Neural cell (in vitro differentiated cells): Measurements from ENCODE around the gene SLC18B1. TPM values are rescaled to one million over a fixed set of nuclear protein-coding genes. Genes with fewer than 3 reads are reported as not detected.

Source experiments
- H2AFZ ChIP-seq: fragments of 200-600, 300-800 bp; sonication (generic), shearing (Covaris generic); 2 replicates; pipeline ENCODE4 v1.6.0; 2014; ENCODE audit warnings: low read depth, mild to moderate bottlenecking, antibody characterized with exemption, low read length, moderate library complexity
- H3F3A ChIP-seq: fragments of 200-600 bp; shearing (Covaris generic); 2 replicates; pipeline ENCODE4 v1.6.1; 2016; ENCODE audit warnings: mild to moderate bottlenecking, moderate library complexity, mixed read lengths, antibody characterized with exemption, low read length; ENCODE audit not compliant: insufficient read depth, poor library complexity, severe bottlenecking
- H3K27ac ChIP-seq: fragments of 200-600, 300-800 bp; sonication (generic), shearing (Covaris generic); 2 replicates; pipeline ENCODE4 v1.5.1; 2014; ENCODE audit warnings: mild to moderate bottlenecking, low read length, moderate library complexity
- H3K27me3 ChIP-seq: fragments of 300-800, 200-600 bp; sonication (generic), shearing (Covaris generic); 2 replicates; pipeline ENCODE4 v1.6.0; 2014; ENCODE audit warnings: mild to moderate bottlenecking, low read depth, low read length, moderate library complexity; ENCODE audit not compliant: insufficient read depth
- H3K36me3 ChIP-seq: fragments of 300-800, 200-600 bp; sonication (generic), shearing (Covaris generic); 2 replicates; pipeline ENCODE4 v1.5.1; 2014; ENCODE audit warnings: mild to moderate bottlenecking, antibody characterized with exemption, low read length, moderate library complexity; ENCODE audit not compliant: insufficient read depth
- H3K4me2 ChIP-seq: fragments of 300-800, 200-600 bp; sonication (generic), shearing (Covaris generic); 2 replicates; pipeline ENCODE4 v1.6.0; 2014; ENCODE audit warnings: mild to moderate bottlenecking, low read length
- H3K4me3 ChIP-seq: fragments of 300-800, 200-600 bp; sonication (generic), shearing (Covaris generic); 2 replicates; pipeline ENCODE4 v1.5.1; 2014; ENCODE audit warnings: mild to moderate bottlenecking, low read length, moderate library complexity
- H3K79me2 ChIP-seq: fragments of 200-600 bp; shearing (Covaris generic); replicated peaks from 2 replicates; pipeline ENCODE4 v1.6.0; 2014; ENCODE audit warnings: mild to moderate bottlenecking, low read length, moderate library complexity; ENCODE audit not compliant: insufficient read depth
- H3K9ac ChIP-seq: fragments of 300-800, 200-600 bp; sonication (generic), shearing (Covaris generic); 2 replicates; pipeline ENCODE4 v1.6.1; 2016; ENCODE audit warnings: mild to moderate bottlenecking, low read length, mixed read lengths
- H3K9me2 ChIP-seq: fragments of 200-600 bp; shearing (Covaris generic); 2 replicates; pipeline ENCODE4 v1.6.1; 2016; ENCODE audit warnings: mild to moderate bottlenecking, low read length, mixed read lengths; ENCODE audit not compliant: insufficient read depth
- H3K9me3 ChIP-seq: fragments of 200-600, 300-800 bp; sonication (generic), shearing (Covaris generic); 2 replicates; pipeline ENCODE4 v1.6.1; 2016; ENCODE audit warnings: mild to moderate bottlenecking, mixed run types, low read length, moderate library complexity, mixed read lengths
- H4K20me1 ChIP-seq: fragments of 200-600 bp; shearing (Covaris generic); 2 replicates; pipeline ENCODE4 v1.6.1; 2016; ENCODE audit warnings: mild to moderate bottlenecking, mixed run types; ENCODE audit not compliant: insufficient read depth
- EP300 ChIP-seq: fragments of 450-650 bp; conservative IDR thresholded peaks from 2 replicates; pipeline ENCODE4 v1.6.1; 2014; ENCODE audit warnings: antibody characterized with exemption, mild to moderate bottlenecking, moderate library complexity; ENCODE audit not compliant: poor library complexity, severe bottlenecking
- EZH2 ChIP-seq: fragments of 200-600, 300-800 bp; shearing (Covaris generic), sonication (generic); IDR thresholded peaks from 2 replicates; pipeline ENCODE4 v1.6.1; 2014; ENCODE audit warnings: antibody characterized with exemption, low read length, borderline replicate concordance, mild to moderate bottlenecking; ENCODE audit not compliant: insufficient read depth, poor library complexity, severe bottlenecking
- MXI1 ChIP-seq: fragments of 450-650 bp; conservative IDR thresholded peaks from 2 replicates; pipeline ENCODE4 v1.6.1; 2014; ENCODE audit warnings: antibody characterized with exemption, mild to moderate bottlenecking; ENCODE audit not compliant: poor library complexity, severe bottlenecking
- POLR2AphosphoS5 ChIP-seq: IDR thresholded peaks from 2 replicates; pipeline ENCODE4 v1.6.1; 2012
- RAD21 ChIP-seq: fragments of 450-650 bp; conservative IDR thresholded peaks from 2 replicates; pipeline ENCODE4 v1.6.1; 2014; ENCODE audit warnings: antibody characterized with exemption, mild to moderate bottlenecking, moderate library complexity
- SMC3 ChIP-seq: fragments of 450-650 bp; conservative IDR thresholded peaks from 2 replicates; pipeline ENCODE4 v1.6.1; 2014; ENCODE audit warnings: antibody characterized with exemption, mild to moderate bottlenecking, moderate library complexity; ENCODE audit not compliant: poor library complexity
- TAF1 ChIP-seq: IDR thresholded peaks from 2 replicates; pipeline ENCODE4 v1.6.1; 2012; ENCODE audit warnings: low read depth
- polyA plus RNA-seq: library from polyadenylated mRNA; depleted of rRNA; stranded (reverse); fragments of >200 nt; gene quantifications from 2 replicates; pipeline ENCODE4 v1.2.3, GENCODE V29; 2014
- TF ChIP-seq, protein P1 (sequence below): IDR thresholded peaks from 2 replicates; pipeline ENCODE4 v1.6.1; 2012; ENCODE audit warnings: borderline replicate concordance
- TF ChIP-seq, protein P2 (sequence below): fragments of 450-650 bp; IDR thresholded peaks from 2 replicates; pipeline ENCODE4 v1.5.1; 2014; ENCODE audit warnings: antibody characterized with exemption, mild to moderate bottlenecking, moderate library complexity; ENCODE audit not compliant: poor library complexity, severe bottlenecking

SLC18B1 gene
- polyA plus RNA-seq, 1 donor from 2014 or later, result 9.0 TPM

DNA sequence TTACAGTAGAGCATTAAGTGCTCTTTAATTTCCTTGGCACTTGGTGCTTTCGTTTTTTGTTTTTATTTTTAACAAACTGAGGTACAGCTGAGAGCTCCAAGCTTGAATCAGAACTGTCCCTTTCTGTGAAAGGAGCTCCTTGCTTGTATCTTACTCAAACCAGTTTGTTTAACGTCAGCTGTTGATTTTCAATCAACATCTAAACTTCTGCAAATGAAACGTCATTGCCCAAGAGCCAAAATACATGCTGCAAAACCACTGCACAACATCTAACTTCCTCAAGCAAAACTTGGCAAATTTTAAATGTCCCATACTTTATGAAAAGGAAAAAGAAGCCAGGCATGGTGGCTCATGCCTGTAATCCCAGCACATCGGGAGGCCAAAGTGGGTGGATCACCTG, 55.9 kb downstream of the SLC18B1 start:
- H3K27me3 ChIP-seq, result no peaks in the 10 kb centered on the region

DNA sequence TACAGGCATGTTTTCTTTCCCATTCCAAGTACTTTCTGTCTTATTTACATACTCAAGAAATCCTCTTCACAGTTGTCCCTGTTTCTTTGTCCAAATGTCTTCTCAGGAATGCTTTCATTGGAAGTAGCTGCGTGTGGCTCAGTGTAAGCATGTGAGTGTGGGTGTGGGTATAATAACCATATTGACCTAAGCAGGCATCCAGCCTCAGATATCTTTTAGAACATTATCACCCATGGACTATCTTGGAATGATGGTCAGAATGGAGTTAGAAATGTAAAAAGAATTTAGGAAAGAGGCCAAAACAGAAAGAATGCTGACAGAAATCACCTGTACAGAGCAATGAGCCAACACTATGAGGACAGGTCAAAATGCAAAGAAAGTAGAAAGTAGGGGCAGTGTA, 57.2 kb downstream of the SLC18B1 start:
- no peak for TF ChIP-seq RAD21
- TF ChIP-seq SMC3, result no peak
- TF ChIP-seq, protein P1, sequence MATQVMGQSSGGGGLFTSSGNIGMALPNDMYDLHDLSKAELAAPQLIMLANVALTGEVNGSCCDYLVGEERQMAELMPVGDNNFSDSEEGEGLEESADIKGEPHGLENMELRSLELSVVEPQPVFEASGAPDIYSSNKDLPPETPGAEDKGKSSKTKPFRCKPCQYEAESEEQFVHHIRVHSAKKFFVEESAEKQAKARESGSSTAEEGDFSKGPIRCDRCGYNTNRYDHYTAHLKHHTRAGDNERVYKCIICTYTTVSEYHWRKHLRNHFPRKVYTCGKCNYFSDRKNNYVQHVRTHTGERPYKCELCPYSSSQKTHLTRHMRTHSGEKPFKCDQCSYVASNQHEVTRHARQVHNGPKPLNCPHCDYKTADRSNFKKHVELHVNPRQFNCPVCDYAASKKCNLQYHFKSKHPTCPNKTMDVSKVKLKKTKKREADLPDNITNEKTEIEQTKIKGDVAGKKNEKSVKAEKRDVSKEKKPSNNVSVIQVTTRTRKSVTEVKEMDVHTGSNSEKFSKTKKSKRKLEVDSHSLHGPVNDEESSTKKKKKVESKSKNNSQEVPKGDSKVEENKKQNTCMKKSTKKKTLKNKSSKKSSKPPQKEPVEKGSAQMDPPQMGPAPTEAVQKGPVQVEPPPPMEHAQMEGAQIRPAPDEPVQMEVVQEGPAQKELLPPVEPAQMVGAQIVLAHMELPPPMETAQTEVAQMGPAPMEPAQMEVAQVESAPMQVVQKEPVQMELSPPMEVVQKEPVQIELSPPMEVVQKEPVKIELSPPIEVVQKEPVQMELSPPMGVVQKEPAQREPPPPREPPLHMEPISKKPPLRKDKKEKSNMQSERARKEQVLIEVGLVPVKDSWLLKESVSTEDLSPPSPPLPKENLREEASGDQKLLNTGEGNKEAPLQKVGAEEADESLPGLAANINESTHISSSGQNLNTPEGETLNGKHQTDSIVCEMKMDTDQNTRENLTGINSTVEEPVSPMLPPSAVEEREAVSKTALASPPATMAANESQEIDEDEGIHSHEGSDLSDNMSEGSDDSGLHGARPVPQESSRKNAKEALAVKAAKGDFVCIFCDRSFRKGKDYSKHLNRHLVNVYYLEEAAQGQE, result no peak
- TF ChIP-seq POLR2AphosphoS5, result no peak
- no peak for TF ChIP-seq EP300
- TF ChIP-seq EZH2, result no peak
- no peak for TF ChIP-seq MXI1
- no peak for TF ChIP-seq TAF1
- TF ChIP-seq, protein P2, sequence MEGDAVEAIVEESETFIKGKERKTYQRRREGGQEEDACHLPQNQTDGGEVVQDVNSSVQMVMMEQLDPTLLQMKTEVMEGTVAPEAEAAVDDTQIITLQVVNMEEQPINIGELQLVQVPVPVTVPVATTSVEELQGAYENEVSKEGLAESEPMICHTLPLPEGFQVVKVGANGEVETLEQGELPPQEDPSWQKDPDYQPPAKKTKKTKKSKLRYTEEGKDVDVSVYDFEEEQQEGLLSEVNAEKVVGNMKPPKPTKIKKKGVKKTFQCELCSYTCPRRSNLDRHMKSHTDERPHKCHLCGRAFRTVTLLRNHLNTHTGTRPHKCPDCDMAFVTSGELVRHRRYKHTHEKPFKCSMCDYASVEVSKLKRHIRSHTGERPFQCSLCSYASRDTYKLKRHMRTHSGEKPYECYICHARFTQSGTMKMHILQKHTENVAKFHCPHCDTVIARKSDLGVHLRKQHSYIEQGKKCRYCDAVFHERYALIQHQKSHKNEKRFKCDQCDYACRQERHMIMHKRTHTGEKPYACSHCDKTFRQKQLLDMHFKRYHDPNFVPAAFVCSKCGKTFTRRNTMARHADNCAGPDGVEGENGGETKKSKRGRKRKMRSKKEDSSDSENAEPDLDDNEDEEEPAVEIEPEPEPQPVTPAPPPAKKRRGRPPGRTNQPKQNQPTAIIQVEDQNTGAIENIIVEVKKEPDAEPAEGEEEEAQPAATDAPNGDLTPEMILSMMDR, result no peak
- H3K27me3 ChIP-seq, result no peaks in the 10 kb centered on the region
- H3K36me3 ChIP-seq, result no peaks in the 10 kb centered on the region
- H3K79me2 ChIP-seq, result no peaks in the 10 kb centered on the region
- H2AFZ ChIP-seq, result no peak overlapping the region
- H3K9me2 ChIP-seq, result no peaks in the 10 kb centered on the region
- no peaks in the 10 kb centered on the region for H3F3A ChIP-seq
- H3K9me3 ChIP-seq, result no peaks in the 10 kb centered on the region
- no peak overlapping the region for H3K4me2 ChIP-seq
- no peak overlapping the region for H3K27ac ChIP-seq
- no peak overlapping the region for H3K9ac ChIP-seq
- H4K20me1 ChIP-seq, result no peaks in the 10 kb centered on the region
- no peak overlapping the region for H3K4me3 ChIP-seq

More for the DNA sequence above, 55.9 kb downstream of the SLC18B1 start:
- Histone ChIP-seq H3K9ac (no peak overlapping the region), H3K4me3 (no peak overlapping the region), H3K9me2 (no peaks in the 10 kb centered on the region), H4K20me1 (no peaks in the 10 kb centered on the region), H3K9me3 (no peaks in the 10 kb centered on the region), H3K36me3 (no peaks in the 10 kb centered on the region), H2AFZ (no peak overlapping the region), H3K79me2 (no peaks in the 10 kb centered on the region), H3K4me2 (no peak overlapping the region), H3K27ac (no peak overlapping the region), H3F3A (no peaks in the 10 kb centered on the region)
- TF ChIP-seq SMC3 (no peak), RAD21 (no peak), EZH2 (no peak), EP300 (no peak), POLR2AphosphoS5 (no peak), TAF1 (no peak), MXI1 (no peak)
- TF ChIP-seq, protein P2, result no peak
- TF ChIP-seq, protein P1, result no peak
